ENCODE measurements around the gene HAPLN3. TPM values are rescaled to one million over a fixed set of nuclear protein-coding genes. Genes with fewer than 3 reads are reported as not detected.
A peak's percentile ranks its signal among the peaks of the same experiment; 100 is the strongest.

The HAPLN3 gene
- total RNA-seq, 1 experiment from 2014 or later = 60.6 TPM

DNA sequence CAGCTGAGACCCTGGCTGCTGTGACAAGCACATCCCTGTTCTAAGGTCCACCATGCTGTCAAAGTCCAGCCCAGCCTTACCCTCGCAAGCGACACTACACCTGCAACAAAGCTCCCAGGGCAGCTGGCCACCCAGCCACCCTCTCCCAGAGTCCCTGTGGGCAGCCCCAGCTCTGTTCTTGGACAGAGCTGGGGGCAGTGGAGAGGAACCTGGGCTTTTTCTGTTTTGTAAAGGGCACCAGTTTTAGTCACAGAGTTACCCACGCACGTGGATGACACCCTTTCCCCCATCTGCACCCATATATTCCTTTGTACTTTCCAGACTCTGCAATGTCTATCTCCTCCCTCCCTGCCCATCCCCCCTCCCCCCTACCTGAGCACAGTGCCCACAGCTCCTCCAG lies 53.2 kb downstream of the HAPLN3 start:
- DNase-seq (ENCODE audit: low spot score) = no peak
- in situ Hi-C loops (cut with HindIII; ENCODE audit: low sequenced_read_pairs) = no loop called here

DNA sequence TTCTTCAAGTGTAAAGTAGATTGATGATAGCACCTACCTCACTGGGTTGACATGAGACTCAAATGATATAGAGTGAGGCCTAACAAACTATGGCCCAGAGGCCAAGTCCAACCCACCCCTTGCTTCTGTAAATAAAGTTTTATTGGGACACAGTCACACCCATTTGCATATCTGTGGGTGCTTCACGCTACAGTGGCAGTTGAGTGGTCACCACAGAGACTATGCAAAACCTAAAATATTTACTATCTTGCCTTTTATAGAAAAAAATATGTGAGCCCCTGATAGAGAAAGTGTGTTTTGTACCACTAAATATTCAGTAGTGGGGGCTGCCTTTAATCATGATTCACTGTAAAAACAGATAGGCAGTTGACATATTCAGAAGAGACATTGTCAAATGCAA lies 54.1 kb downstream of the HAPLN3 start:
- DNase-seq (ENCODE audit: low spot score) = no peak
- in situ Hi-C loops (cut with HindIII; ENCODE audit: low sequenced_read_pairs) = no loop called here

DNA sequence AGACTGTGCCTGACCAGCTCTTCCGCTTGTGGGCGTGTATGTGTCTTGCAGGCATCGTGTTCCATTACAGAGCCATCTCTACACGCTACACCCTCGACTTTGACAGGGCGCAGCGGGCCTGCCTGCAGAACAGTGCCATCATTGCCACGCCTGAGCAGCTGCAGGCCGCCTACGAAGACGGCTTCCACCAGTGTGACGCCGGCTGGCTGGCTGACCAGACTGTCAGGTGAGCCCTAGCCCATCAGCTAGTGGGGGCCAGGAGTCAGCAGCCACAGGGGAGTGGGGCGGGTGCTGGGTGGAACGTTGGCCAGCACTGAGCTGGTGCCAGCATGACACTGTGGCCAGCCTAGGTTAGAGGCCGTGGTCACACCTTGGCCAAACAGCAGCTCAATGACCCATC lies 55.4 kb downstream of the HAPLN3 start:
- in situ Hi-C loops (cut with HindIII; ENCODE audit: low sequenced_read_pairs) = no loop called here
- DNase-seq (ENCODE audit: low spot score) = no peak

DNA sequence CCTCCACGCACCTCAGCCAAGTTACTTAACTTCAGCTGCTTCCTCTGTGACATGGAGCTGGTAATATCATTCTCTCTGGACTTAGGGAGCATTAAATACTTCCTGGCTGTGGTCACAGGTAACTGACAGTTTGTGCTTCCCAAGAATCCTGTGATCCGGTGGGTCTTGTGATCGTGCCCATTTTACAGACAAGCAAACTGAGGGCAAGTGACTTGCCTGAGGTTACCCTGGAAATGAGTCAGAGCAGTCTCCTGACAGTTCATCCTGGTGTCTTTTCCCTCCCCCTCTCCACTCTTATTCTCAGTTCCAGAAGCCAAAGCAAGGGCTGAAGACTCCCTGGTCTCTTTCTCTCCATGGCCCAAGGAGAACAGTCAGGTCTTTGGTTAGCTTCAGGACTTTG lies 56.2 kb downstream of the HAPLN3 start:
- in situ Hi-C loops (cut with HindIII; ENCODE audit: low sequenced_read_pairs) = no loop called here
- DNase-seq (ENCODE audit: low spot score) = no peak

DNA sequence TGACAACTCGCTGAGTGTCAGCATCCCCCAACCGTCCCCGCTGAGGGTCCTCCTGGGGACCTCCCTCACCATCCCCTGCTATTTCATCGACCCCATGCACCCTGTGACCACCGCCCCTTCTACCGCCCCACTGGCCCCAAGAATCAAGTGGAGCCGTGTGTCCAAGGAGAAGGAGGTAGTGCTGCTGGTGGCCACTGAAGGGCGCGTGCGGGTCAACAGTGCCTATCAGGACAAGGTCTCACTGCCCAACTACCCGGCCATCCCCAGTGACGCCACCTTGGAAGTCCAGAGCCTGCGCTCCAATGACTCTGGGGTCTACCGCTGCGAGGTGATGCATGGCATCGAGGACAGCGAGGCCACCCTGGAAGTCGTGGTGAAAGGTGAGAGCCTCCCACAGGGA lies 56.7 kb downstream of the HAPLN3 start:
- in situ Hi-C loops (cut with HindIII; ENCODE audit: low sequenced_read_pairs) = no loop called here
- no peak for DNase-seq (ENCODE audit: low spot score)

DNA sequence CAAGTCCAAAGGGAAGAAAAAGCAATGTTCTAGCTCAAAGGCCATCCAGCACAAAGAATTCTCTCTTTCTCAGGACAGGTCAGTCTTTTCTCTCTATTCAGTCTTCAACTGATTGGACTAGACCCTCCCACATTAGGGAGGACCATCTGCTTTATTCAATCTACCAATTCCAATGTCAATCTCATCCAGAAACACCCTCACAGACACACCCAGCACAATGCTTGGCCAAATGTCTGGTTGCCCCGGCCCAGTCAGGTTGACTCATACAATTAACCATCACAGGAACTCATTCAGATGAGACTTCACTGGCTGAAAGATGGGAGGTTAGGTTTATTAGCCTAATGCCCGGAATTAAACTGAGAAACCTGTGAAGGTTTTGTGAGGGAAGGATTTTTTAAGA lies 59.7 kb downstream of the HAPLN3 start:
- in situ Hi-C loops (cut with HindIII; ENCODE audit: low sequenced_read_pairs) = no loop called here
- DNase-seq (ENCODE audit: low spot score) = no peak

DNA sequence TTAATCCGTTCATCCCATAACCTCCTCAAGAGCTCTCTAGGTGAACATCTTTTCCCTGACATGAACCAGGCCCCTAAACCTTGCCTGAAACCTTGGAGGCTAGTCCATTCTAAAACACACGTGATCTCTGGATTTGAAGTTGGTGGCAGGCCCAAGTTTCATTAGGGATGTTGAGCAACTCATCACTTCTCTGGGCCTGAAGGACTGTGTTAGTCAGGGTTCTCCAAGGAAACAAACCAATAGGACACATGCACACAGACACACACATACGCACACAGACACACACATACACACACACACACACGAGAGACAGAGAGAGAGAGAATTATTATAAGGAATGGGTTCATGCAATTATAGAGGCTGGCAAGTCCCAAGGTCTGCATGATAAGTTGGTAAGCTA lies 60.2 kb downstream of the HAPLN3 start:
- in situ Hi-C loops (cut with HindIII; ENCODE audit: low sequenced_read_pairs) = no loop called here
- DNase-seq (ENCODE audit: low spot score) = no peak

DNA sequence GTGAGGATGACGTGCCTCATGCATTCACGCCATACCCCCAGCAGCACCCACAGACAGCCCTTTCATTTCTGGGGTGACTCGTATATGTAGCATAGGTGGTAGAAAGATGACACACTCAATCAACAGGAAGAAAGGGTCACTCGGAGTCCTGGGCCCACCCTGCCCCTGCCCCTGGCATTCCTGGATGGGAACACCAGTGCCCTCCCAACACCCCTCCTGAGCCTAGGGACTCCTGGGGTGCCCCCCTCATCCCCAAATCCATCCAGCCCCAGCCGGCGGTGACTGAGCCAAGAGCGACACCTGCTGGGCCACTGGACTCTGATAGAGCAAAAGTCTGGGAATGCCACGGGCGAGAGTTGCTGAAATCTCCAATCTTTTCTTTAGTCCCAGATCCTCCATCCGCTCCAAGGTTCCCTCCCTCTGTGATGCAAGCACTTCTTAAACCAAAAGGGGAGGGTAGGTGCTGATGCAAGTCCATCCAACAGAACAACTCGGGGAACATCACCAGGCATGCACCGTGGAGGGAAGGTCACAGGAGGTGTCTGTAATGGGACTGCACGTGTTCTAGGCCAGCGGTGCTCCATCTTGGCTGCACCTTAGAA lies 61.0 kb downstream of the HAPLN3 start:
- DNase-seq (ENCODE audit: low spot score) = peak; percentile 1
- in situ Hi-C loops (cut with HindIII; ENCODE audit: low sequenced_read_pairs) = no loop called here

DNA sequence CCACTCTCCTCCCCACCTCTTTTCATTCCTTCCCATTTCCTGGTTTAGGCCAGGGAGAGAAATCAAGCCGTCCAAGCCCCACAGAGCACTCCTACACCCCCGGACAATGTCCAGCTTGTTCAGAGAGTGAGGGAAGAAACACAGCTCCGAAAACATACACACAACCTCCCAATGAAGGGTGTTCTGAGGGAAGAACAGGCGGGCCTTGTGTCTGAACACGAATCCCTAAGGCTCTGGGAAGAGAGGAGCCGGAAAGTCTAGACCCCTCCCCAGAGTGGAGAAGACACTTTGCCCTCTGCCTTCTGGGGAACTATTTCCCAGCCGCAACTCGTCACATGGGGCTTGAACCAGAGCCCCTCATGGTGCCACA lies 61.6 kb downstream of the HAPLN3 start:
- no peak for DNase-seq (ENCODE audit: low spot score)
- in situ Hi-C loops (cut with HindIII; ENCODE audit: low sequenced_read_pairs) = no loop called here

DNA sequence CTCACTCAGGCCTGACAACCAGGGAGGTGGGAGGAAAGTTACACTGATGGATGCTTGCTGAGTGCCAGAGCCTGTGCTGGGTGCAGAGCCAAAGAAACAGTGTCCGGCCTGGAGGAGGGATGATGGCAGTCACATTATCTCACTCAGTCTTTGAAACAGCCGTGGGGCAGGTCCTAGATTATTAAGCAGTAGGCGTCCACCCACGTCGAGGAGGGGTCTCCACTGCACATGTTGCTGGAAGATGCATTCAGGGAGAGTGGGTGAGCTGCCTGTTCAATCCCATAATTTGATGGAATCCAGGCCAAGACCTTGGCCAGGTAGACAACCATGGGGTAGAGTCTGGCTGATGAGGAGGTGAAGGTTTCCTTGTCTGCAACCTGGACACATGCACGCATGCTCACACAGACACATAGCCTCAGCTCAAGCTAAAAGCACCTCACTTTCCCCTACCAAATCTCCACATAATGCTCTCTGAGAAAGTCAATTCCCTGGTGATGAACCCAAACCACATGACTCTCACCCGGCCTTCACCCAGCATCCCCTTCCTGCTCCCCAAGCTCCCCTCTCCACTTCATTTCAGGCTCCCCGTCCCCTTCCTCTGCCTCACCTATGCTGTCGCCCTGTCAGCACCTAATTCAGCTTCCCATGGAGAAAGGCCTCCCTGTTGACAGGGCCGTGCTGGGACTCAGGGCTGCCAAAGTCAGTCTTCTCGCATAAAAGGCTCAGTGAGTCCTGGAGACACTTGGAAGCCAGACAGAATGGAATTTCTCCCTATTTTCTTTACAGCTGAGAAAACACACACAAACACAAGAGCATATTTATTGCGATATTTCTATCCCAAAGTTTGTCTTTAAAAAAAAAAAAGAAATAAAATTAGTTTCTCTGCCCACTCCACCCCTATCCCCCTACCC lies 62.3 kb downstream of the HAPLN3 start:
- in situ Hi-C loops (cut with HindIII; ENCODE audit: low sequenced_read_pairs) = no loop called here
- no peak for DNase-seq (ENCODE audit: low spot score)

DNA sequence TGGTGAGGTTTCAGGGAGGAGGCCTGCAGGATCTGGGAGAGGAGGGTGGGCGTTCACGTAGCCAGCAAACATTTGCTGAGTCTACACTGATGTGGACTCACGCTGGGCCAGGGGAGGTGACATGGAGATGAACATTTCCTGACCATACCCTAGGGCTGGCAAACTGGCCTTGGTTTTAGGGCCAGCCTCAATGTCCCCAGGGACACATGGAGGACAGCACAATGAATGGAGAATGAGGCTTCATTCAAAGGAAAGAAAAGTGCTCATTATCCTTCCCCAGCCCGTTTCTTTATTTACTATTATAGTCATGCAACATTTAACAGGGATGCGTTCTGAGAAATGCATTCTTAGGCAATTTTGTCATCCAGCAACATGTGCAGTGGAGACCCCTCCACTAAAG lies 65.3 kb downstream of the HAPLN3 start:
- in situ Hi-C loops (cut with HindIII; ENCODE audit: low sequenced_read_pairs) = no loop called here
- no peak for DNase-seq (ENCODE audit: low spot score)

DNA sequence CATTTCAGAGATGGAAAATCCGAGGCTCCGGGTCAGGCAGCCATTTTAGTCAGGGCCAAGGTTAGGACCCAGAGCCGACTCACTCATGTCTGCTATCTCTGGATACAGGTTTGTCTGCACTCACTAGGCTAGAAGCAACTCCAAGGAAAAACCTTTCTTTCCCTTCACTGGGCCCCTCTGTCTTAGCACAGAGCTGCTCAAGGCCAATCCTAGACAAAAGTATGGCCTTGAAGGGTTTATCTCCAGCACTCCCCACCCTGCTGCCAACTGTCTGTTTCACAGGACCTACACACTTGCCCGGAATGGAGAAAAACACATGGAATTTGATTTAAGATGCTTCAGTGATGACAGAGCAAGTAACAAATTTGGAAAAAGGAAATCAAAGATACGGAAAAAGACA lies 66.6 kb downstream of the HAPLN3 start:
- no peak for DNase-seq (ENCODE audit: low spot score)
- in situ Hi-C loops (cut with HindIII; ENCODE audit: low sequenced_read_pairs) = no loop called here

Other genes with a start within 250 kb of the HAPLN3 start
- gene ACAN, start 92.1 kb downstream of the HAPLN3 start, total RNA-seq (2014; rRNA removed; shearing (Covaris generic)) = 0.68 TPM in 1 of 2 replicates, not detected in the other
- gene MFGE8, start 17.8 kb upstream of the HAPLN3 start, total RNA-seq (2014; rRNA removed; shearing (Covaris generic)) = 108 and 114 TPM in 2 replicates
- gene ABHD2, start 192.9 kb upstream of the HAPLN3 start, total RNA-seq (2014; rRNA removed; shearing (Covaris generic)) = 11.0 and 12.4 TPM in 2 replicates